Upper lobe of left lung (tissue), 6 donors: ENCODE results near the gene IGFBP3. TPM values are rescaled to one million over a fixed set of nuclear protein-coding genes. Genes with fewer than 3 reads are reported as not detected.

ENCODE experiments used
- ATAC-seq, 2 donors: fragments of 200-7000 bp; cut with Tn5 transposase; one replicate each; pipeline ENCODE4 v1.9.1; 2022; ENCODE audit warnings: mild to moderate bottlenecking in 2 of 2, moderate library complexity in 2 of 2; ENCODE audit not compliant: low FRiP score in 2 of 2
- DNase-seq, 2 donors: peaks; one replicate each; pipeline ENCODE4 v3.0.0-alpha.2; 2019 to 2020
- H3K27ac ChIP-seq, 4 donors: fragments of 200-600 bp; sonication (generic); one replicate each; pipeline ENCODE4 v1.5.1; 2016 to 2019
- H3K27me3 ChIP-seq, 4 donors: fragments of 200-600 bp; sonication (generic); one replicate each; pipeline ENCODE4 v1.5.1; 2017 to 2019
- H3K36me3 ChIP-seq, 4 donors: fragments of 200-600 bp; sonication (generic); one replicate each; pipeline ENCODE4 v1.5.1; 2016 to 2019
- H3K4me1 ChIP-seq, 4 donors: fragments of 200-600 bp; sonication (generic); one replicate each; pipeline ENCODE4 v1.5.1; 2018 to 2019
- H3K4me3 ChIP-seq, 4 donors: fragments of 200-600 bp; sonication (generic); one replicate each; pipeline ENCODE4 v1.5.1; 2017 to 2019; ENCODE audit warnings: mild to moderate bottlenecking in 2 of 4, moderate library complexity in 1 of 4
- H3K9me3 ChIP-seq, 4 donors: fragments of 200-600 bp; sonication (generic); one replicate each; pipeline ENCODE4 v1.5.1; 2018 to 2019
- EP300 ChIP-seq, 4 donors: sonication (generic); formaldehyde crosslinking; IDR thresholded peaks; one replicate each; pipeline ENCODE4 v1.5.1; 2017; ENCODE audit warnings: antibody characterized with exemption in 4 of 4, control low read depth in 2 of 4
- POLR2A ChIP-seq, 4 donors: fragments of 450-650 bp; IDR thresholded peaks; one replicate each; pipeline ENCODE4 v1.5.1; 2016 to 2017; ENCODE audit warnings: antibody characterized with exemption in 4 of 4, mild to moderate bottlenecking in 2 of 4
- POLR2AphosphoS5 ChIP-seq, 2 donors: sonication (generic); formaldehyde crosslinking; IDR thresholded peaks; one replicate each; pipeline ENCODE4 v1.5.1; 2017; ENCODE audit warnings: antibody characterized with exemption in 2 of 2
- WGBS, 2 donors: methylation state at CpG; one replicate each; pipeline ENCODE4 v1.1.5; 2017 to 2018; 5-methylcytosine and 5-hydroxymethylcytosine counted together
- total RNA-seq, 6 donors: library from RNA; depleted of rRNA in 4 of 6; stranded (reverse); fragments of >200 nt in 4 of 6; gene quantifications; one replicate each; pipeline versions ENCODE4 v1.1.0 to v1.2.1, GENCODE V29; 2016 to 2021
- TF ChIP-seq, protein P1 (sequence below), 6 experiments: fragments of 450-650 bp in 4 of 6; fragments of 200-600 bp in 2 of 6; sonication (generic) in 2 of 6; IDR thresholded peaks; one replicate each; pipeline ENCODE4 v1.5.1; 2016 to 2019; ENCODE audit warnings: antibody characterized with exemption in 6 of 6
- donor health status: DM: no; HTN: no; CAD: no; lungs with moderate emphysema.
- donor health status: DM: no; HTN: yes; CAD: no; lungs with severe emphysema.

IGFBP3 gene
- total RNA-seq, 6 donors from 2014 or later: 21.5 to 107 (median 40.1) TPM

DNA sequence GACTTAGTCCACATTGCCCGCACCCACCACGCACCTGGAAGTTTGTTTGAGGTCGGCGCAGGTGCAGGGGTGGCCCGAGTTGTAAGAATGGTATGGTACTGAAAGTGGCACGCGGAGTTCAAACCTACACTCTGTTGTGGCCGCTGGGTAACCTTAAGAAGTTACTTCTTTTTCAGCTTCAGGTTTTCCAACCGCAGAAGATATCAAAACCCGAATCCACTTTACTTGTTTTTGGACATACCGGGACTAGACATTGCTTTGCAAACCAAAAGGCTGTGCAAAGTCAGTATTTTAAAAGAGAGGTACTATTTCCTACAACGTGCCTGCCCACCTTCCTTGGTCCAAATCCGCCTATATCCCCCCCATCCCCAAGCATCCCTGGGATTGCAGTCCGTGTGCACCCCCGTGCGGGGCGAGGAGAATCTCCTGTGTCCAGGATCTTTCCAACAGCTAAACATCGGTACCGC lies 1.0 kb downstream of the IGFBP3 start:
- H3K27me3 ChIP-seq: peaks cover 0 to 19% (median 7%) of the 10 kb centered on the region in 4 donors
- no peak for DNase-seq

DNA sequence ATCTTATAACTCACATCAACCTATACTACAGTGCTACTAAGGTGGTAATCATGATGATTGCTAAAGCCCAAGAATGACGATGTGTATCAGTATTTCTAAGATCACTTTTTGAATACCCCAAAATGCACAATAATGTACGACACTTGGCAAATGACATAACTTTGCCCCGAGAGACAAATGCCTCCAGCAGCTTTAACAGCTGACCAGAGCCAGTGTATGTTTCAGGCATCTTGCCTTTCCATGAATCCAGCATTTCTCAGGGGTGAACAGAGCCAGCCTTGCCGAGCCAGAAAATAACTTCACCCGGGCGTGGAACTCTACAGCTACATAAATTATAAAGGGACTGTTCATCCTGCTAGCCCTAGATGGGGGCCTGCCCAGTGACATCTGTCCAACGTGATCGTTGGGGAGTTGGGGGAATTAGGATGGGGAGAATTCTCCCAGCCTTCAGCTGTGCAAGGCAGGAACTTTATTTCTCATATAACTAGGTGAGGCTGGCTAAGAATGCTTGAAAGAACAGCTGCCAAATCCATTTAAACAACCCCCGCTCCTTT lies 1.8 kb downstream of the IGFBP3 start:
- TF ChIP-seq, protein P1, sequence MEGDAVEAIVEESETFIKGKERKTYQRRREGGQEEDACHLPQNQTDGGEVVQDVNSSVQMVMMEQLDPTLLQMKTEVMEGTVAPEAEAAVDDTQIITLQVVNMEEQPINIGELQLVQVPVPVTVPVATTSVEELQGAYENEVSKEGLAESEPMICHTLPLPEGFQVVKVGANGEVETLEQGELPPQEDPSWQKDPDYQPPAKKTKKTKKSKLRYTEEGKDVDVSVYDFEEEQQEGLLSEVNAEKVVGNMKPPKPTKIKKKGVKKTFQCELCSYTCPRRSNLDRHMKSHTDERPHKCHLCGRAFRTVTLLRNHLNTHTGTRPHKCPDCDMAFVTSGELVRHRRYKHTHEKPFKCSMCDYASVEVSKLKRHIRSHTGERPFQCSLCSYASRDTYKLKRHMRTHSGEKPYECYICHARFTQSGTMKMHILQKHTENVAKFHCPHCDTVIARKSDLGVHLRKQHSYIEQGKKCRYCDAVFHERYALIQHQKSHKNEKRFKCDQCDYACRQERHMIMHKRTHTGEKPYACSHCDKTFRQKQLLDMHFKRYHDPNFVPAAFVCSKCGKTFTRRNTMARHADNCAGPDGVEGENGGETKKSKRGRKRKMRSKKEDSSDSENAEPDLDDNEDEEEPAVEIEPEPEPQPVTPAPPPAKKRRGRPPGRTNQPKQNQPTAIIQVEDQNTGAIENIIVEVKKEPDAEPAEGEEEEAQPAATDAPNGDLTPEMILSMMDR (IDR thresholded peaks at IDR 0.05): no peak
- TF ChIP-seq POLR2AphosphoS5 (IDR thresholded peaks at IDR 0.05) (no peak), POLR2A (IDR thresholded peaks at IDR 0.05) (no peak), EP300 (IDR thresholded peaks at IDR 0.05) (no peak)
- ATAC-seq (no peak), DNase-seq (no peak)
- Histone ChIP-seq H3K27me3 (peaks cover 0 to 19% (median 7%) of the 10 kb centered on the region in 4 donors), H3K27ac (no peak overlapping the region), H3K36me3 (peaks cover 0 to 3% (median 0%) of the 10 kb centered on the region in 4 donors), H3K4me3 (peak overlapping the region in 1 of 4 donors; percentile 47), H3K4me1 (peaks cover 32 to 58% (median 34%) of the 10 kb centered on the region in 4 donors), H3K9me3 (no peaks in the 10 kb centered on the region)
- WGBS, 2 donors: 41 to 47% methylated on average over 9 of the region's 9 CpGs

More for the DNA sequence above, 1.0 kb downstream of the IGFBP3 start:
- TF ChIP-seq POLR2A (IDR thresholded peaks at IDR 0.05) (no peak), EP300 (IDR thresholded peaks at IDR 0.05) (no peak), POLR2AphosphoS5 (IDR thresholded peaks at IDR 0.05) (no peak)
- TF ChIP-seq, protein P1 (IDR thresholded peaks at IDR 0.05): no peak
- peaks cover 32 to 58% (median 34%) of the 10 kb centered on the region in 4 donors for H3K4me1 ChIP-seq
- no peak for ATAC-seq
- peak overlapping the region in 3 of 4 donors; percentile 42 to 47 (median 46) for H3K4me3 ChIP-seq
- no peaks in the 10 kb centered on the region for H3K9me3 ChIP-seq
- 12 to 17% methylated on average over 18 to 19 of the region's 19 CpGs for WGBS, 2 donors
- H3K27ac ChIP-seq: no peak overlapping the region
- H3K36me3 ChIP-seq: no peaks in the 10 kb centered on the region

DNA sequence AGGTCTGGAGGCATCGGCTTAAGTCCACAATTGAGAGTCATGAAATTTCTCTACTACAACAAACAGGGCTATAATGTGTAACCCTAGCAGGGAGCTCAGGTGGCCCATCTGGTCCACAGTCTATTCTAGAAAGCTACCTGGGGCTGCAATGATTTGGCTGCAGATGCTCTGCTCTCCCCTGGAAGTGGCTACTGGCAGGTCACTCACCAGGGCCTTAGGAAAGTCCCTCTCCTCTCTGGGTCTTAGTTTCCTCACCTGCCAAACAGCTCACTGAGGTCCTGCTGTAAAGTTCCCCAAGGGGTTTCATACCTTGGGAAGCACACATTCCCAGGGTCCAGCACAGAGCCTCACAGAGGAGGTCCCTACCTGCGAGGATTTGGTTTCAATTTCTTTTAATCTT lies 2.5 kb downstream of the IGFBP3 start:
- Histone ChIP-seq H3K27me3 (peaks cover 0 to 19% (median 7%) of the 10 kb centered on the region in 4 donors), H3K4me1 (peaks cover 32 to 58% (median 34%) of the 10 kb centered on the region in 4 donors), H3K4me3 (no peak overlapping the region), H3K27ac (no peak overlapping the region), H3K36me3 (peaks cover 0 to 3% (median 0%) of the 10 kb centered on the region in 4 donors), H3K9me3 (no peaks in the 10 kb centered on the region)
- DNase-seq: no peak
- 64 to 65% methylated on average over 1 to 2 of the region's 2 CpGs for WGBS, 2 donors
- no peak for ATAC-seq
- TF ChIP-seq, protein P1 (IDR thresholded peaks at IDR 0.05): no peak
- TF ChIP-seq EP300 (IDR thresholded peaks at IDR 0.05): no peak
- no peak for TF ChIP-seq POLR2AphosphoS5 (IDR thresholded peaks at IDR 0.05)
- no peak for TF ChIP-seq POLR2A (IDR thresholded peaks at IDR 0.05)

DNA sequence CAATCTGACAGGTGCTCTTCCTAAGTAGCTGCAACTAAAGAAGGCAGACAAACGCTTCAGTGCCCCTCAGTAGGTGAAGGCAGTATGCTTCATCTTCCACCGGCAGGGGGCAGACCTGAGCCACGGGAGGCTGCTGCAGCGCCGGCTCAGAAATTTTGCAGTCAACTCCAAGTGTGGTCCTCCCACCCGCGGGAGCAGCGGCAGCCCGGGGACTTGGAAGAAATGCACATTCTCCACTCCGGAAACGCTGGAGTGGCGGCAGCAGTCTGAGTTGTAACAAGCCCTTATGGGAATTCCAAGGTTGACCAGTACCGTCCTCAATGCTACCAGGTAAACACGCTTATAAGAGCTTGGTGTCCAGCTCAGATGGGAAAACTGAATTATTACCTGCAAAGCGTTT lies 3.4 kb downstream of the IGFBP3 start:
- WGBS, 2 donors: 8 to 12% methylated on average over 2 to 15 of the region's 15 CpGs
- Histone ChIP-seq H3K9me3 (no peaks in the 10 kb centered on the region), H3K4me1 (peaks cover 27 to 49% (median 29%) of the 10 kb centered on the region in 4 donors), H3K4me3 (no peak overlapping the region), H3K36me3 (peaks cover 0 to 3% (median 0%) of the 10 kb centered on the region in 4 donors), H3K27ac (no peak overlapping the region), H3K27me3 (peaks cover 0 to 19% (median 7%) of the 10 kb centered on the region in 4 donors)
- no peak for TF ChIP-seq POLR2A (IDR thresholded peaks at IDR 0.05)
- TF ChIP-seq POLR2AphosphoS5 (IDR thresholded peaks at IDR 0.05): no peak
- TF ChIP-seq, protein P1 (IDR thresholded peaks at IDR 0.05): peak; percentile 76 to 90 (median 82)
- peak; percentile 48 to 75 for ATAC-seq
- peak; percentile 60 to 87 for DNase-seq
